IPS-18a (cell line): ENCODE measurements around the gene NPVF.

Experiments
- H3K27ac ChIP-seq: one replicate; pipeline ENCODE4 v1.5.1; 2013; ENCODE audit warnings: low read length
- H3K27me3 ChIP-seq: one replicate; pipeline ENCODE4 v1.6.1; 2013; ENCODE audit warnings: mild to moderate bottlenecking, low read length; ENCODE audit not compliant: control insufficient read depth, insufficient read depth
- H3K36me3 ChIP-seq: one replicate; pipeline ENCODE4 v1.6.1; 2013; ENCODE audit warnings: low read depth, low read length; ENCODE audit not compliant: control insufficient read depth
- H3K4me1 ChIP-seq: one replicate; pipeline ENCODE4 v1.6.1; 2013; ENCODE audit warnings: low read depth, low read length; ENCODE audit not compliant: control insufficient read depth
- H3K4me3 ChIP-seq: one replicate; pipeline ENCODE4 v1.5.1; 2013; ENCODE audit warnings: low read length
- H3K9ac ChIP-seq: one replicate; pipeline ENCODE4 v1.6.1; 2013; ENCODE audit warnings: mild to moderate bottlenecking, low read length, moderate library complexity
- H3K9me3 ChIP-seq: one replicate; pipeline ENCODE4 v1.6.1; 2013; ENCODE audit warnings: low read depth, low read length; ENCODE audit not compliant: control insufficient read depth

The NPVF gene

GRCh38 chr7:25228386-25228785 is at the start of gene NPVF:
TSS of gene NPVF (minus strand) at chr7:25228486. CDS start at chr7:25228439, 47 bp downstream.
- no peaks in the 10 kb centered on the region for H3K9me3 ChIP-seq
- H3K4me1 ChIP-seq: no peaks in the 10 kb centered on the region
- H3K27me3 ChIP-seq: no peaks in the 10 kb centered on the region
- no peak within 1 kb of the TSS for H3K27ac ChIP-seq
- H3K9ac ChIP-seq: no peak within 1 kb of the TSS
- no peaks in the 10 kb centered on the region for H3K36me3 ChIP-seq
- H3K4me3 ChIP-seq: no peak within 1 kb of the TSS

DNA sequence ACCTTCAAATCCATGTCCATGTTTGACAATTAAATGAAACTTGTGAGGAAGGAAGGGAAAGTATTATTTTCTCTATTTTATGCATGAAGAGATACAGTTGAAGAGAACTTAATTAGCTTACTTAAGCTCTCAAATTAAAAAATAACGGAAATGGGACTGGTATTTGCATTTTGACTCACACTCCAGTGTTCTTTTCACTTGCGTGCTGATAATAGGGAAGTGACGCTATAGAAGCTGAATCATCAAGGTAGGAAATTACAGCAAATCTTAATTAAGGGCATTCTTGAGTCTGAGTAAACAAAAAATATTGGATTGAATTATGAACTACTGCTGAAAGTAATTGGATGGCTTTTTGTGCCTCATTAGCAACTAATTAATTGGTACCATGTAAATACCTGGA is 44.0 kb upstream of the NPVF start:
- Histone ChIP-seq H3K9me3 (no peaks in the 10 kb centered on the region), H3K4me3 (no peak overlapping the region), H3K4me1 (no peaks in the 10 kb centered on the region), H3K36me3 (no peaks in the 10 kb centered on the region), H3K27me3 (no peaks in the 10 kb centered on the region), H3K9ac (no peak overlapping the region), H3K27ac (no peak overlapping the region)

DNA sequence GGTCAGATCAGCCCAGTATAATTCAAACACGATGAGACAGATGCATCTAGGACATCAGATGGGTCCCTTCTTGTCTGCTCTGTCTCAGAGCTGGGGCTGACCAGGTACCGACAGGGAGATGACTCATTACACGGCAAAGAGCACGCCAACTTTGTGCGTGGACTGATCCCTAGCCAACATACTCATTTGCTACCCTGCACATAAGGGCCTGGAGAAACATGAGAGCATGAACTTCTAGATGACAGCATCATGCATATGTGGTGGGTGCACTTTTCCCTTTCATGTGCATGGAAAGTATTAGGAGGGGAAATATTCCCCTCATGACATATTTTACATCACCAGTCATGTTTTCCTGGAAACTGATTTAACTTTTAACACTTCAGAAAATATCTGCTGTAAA is 35.1 kb upstream of the NPVF start:
- Histone ChIP-seq H3K4me3 (no peak overlapping the region), H3K4me1 (no peaks in the 10 kb centered on the region), H3K27ac (no peak overlapping the region), H3K27me3 (no peaks in the 10 kb centered on the region), H3K9ac (no peak overlapping the region), H3K36me3 (no peaks in the 10 kb centered on the region), H3K9me3 (no peaks in the 10 kb centered on the region)

GRCh38 chr7:25262586-25262985 is 34.3 kb upstream of the NPVF start:
- no peaks in the 10 kb centered on the region for H3K36me3 ChIP-seq
- H3K4me1 ChIP-seq: no peaks in the 10 kb centered on the region
- no peaks in the 10 kb centered on the region for H3K27me3 ChIP-seq
- H3K9me3 ChIP-seq: no peaks in the 10 kb centered on the region
- H3K9ac ChIP-seq: no peak overlapping the region
- H3K4me3 ChIP-seq: no peak overlapping the region
- no peak overlapping the region for H3K27ac ChIP-seq

GRCh38 chr7:25261545-25262140 is 33.4 kb upstream of the NPVF start:
- no peak overlapping the region for H3K4me3 ChIP-seq
- no peaks in the 10 kb centered on the region for H3K4me1 ChIP-seq
- no peaks in the 10 kb centered on the region for H3K36me3 ChIP-seq
- H3K27me3 ChIP-seq: no peaks in the 10 kb centered on the region
- no peaks in the 10 kb centered on the region for H3K9me3 ChIP-seq
- H3K27ac ChIP-seq: no peak overlapping the region
- H3K9ac ChIP-seq: no peak overlapping the region

DNA sequence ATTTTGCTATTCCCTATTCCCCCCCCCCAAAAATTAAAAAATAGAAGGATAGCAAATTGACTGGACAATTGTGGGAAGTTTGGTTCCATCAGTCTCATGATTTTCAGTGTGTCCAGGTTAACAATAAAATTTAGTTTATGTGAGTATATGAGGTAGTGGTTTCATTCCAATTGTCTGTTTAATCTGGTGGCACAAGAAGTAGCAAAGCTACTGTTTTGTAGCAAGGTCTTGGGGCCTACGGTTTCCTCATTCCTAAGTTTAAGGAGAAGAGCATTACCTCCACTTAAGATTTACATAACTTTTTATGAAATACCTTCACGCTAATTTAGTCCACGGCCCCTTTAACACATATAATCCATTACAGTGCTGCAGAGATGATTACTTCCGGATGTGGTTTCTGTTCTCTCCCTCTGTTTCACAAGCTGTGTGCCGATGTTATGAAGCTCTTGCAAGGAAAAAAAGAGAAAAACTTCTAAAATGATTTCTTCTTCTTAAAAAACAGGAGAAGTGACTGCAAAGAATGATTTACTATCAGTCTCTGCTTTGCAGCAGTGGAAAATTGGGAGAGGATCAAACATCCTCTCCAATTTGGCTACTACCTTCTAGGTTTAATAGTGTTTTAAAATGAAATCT is 32.7 kb upstream of the NPVF start:
- Histone ChIP-seq H3K9ac (no peak overlapping the region), H3K27me3 (no peaks in the 10 kb centered on the region), H3K4me3 (no peak overlapping the region), H3K36me3 (no peaks in the 10 kb centered on the region), H3K9me3 (no peaks in the 10 kb centered on the region), H3K27ac (no peak overlapping the region), H3K4me1 (no peaks in the 10 kb centered on the region)

GRCh38 chr7:25259487-25260243 is 31.4 kb upstream of the NPVF start:
- H3K36me3 ChIP-seq: no peaks in the 10 kb centered on the region
- H3K27ac ChIP-seq: no peak overlapping the region
- H3K9ac ChIP-seq: no peak overlapping the region
- H3K9me3 ChIP-seq: no peaks in the 10 kb centered on the region
- no peak overlapping the region for H3K4me3 ChIP-seq
- H3K4me1 ChIP-seq: peaks cover 3% of the 10 kb centered on the region
- H3K27me3 ChIP-seq: no peaks in the 10 kb centered on the region

- Histone ChIP-seq H3K27me3 (no peaks in the 10 kb centered on the region), H3K27ac (no peak overlapping the region), H3K4me3 (no peak overlapping the region), H3K4me1 (peaks cover 3% of the 10 kb centered on the region), H3K9ac (no peak overlapping the region), H3K9me3 (no peaks in the 10 kb centered on the region), H3K36me3 (no peaks in the 10 kb centered on the region)
These were observed 28.1 kb upstream of the NPVF start for GRCh38 chr7:25256333-25256819.

GRCh38 chr7:25255611-25256332 is 27.5 kb upstream of the NPVF start:
- H3K36me3 ChIP-seq: no peaks in the 10 kb centered on the region
- H3K9ac ChIP-seq: no peak overlapping the region
- peaks cover 3% of the 10 kb centered on the region for H3K4me1 ChIP-seq
- H3K4me3 ChIP-seq: no peak overlapping the region
- H3K27ac ChIP-seq: no peak overlapping the region
- H3K27me3 ChIP-seq: no peaks in the 10 kb centered on the region
- H3K9me3 ChIP-seq: no peaks in the 10 kb centered on the region

DNA sequence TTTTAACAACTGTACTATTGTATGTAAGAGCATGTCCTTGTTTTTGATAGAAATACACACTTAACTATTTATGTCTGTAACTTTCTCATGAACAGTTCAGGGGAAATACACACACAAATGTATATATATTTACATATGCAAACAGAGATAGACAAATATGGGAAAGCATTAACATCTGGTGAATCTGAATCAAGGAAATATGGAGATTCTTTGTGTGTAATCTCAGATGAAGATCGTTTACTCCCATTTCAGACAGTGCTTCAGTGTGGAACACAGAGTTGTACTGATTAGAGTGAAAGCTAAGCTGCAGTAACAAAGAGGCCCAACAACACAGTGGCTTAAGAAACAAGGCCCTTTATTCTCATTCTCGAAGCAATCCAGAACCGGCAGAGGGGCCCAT is 26.3 kb upstream of the NPVF start:
- Histone ChIP-seq H3K9ac (no peak overlapping the region), H3K4me1 (peaks cover 3% of the 10 kb centered on the region), H3K27me3 (no peaks in the 10 kb centered on the region), H3K4me3 (no peak overlapping the region), H3K9me3 (no peaks in the 10 kb centered on the region), H3K27ac (no peak overlapping the region), H3K36me3 (no peaks in the 10 kb centered on the region)

DNA sequence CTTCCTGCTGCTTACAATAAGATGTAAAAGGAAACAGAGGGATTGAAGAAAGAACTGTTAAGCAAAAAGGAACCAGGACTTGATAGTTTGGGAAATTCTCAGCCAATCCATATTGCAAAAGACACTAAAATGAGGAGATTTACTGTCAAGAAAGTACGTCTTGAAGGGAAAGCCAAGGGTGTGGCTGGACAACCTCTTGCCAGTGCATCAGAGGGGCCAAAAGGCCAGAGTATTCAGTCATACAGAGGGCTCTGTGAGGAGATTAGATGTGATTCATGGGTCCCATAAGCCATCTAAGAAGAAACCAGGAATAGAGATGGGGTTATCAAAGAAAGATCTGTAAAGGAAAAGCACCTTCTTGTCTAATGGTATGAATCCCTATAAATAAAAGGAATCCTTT is 25.4 kb upstream of the NPVF start:
- no peak overlapping the region for H3K9ac ChIP-seq
- no peak overlapping the region for H3K27ac ChIP-seq
- H3K36me3 ChIP-seq: no peaks in the 10 kb centered on the region
- no peaks in the 10 kb centered on the region for H3K27me3 ChIP-seq
- peaks cover 3% of the 10 kb centered on the region for H3K4me1 ChIP-seq
- no peak overlapping the region for H3K4me3 ChIP-seq
- no peaks in the 10 kb centered on the region for H3K9me3 ChIP-seq
